Stimulated activated CD4-positive, alpha-beta T cell treated with anti-CD3 and anti-CD28 coated beads, Interleukin-4, amount 100 ng/mL, for 1 hour (primary cell): ENCODE measurements around the gene OTOF.

ENCODE experiments used
- DNase-seq: peaks from one replicate; pipeline ENCODE4 v3.0.0-alpha.2; 2020

The OTOF gene

DNA sequence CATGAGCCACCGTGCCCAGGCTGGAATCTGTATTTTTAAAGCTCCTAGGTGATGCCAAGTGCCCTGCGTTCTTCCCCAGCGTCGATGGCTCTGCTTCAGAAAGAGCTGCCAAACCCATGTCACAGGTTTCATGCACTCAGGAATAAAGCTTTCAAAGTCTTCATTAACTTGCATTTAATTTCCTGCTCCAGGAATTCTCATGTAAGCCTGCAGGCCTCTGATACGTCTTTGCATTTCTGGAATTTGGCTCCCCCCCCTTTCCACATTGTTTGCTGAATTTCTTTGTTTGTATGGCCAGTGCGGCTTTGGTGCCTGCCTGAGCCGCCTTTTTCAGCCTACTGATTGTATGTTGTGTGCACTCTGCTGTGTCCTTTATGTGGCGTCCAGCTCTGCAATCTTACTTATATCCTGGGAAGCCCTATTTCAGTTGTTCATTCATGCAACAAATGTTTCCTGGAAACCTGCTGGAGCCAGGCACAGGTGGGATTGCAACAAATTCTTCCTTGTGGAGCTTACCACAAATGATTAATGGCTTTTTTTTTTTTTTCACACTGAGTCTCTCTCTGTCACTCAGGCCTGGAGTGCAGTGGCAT lies 17.9 kb upstream of the OTOF start:
- no peak for DNase-seq

DNA sequence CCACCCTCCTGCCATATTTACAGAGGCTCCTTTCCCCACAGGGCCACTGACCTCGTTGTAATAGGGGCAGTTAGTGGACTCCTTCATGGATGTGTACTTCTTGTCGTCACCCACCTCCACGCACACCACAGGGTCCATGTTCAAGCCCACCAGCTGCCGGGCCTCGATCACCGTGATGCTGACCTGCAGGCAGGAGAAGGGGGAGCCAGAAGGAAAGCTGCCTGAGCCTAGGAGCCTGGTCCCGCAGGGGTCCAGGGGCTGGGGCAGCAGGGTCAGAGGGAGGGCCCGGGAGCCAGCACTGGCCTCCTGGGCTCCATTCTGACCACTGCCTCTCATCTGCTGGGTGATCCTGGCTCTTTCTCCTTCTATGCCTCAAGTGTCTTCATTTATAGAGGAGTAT lies 17.0 kb upstream of the OTOF start:
- DNase-seq: no peak

- DNase-seq: no peak
These were observed 16.3 kb upstream of the OTOF start for GRCh38 chr2:26494199-26494598.

GRCh38 chr2:26493566-26493965 lies 15.6 kb upstream of the OTOF start:
- no peak for DNase-seq

DNA sequence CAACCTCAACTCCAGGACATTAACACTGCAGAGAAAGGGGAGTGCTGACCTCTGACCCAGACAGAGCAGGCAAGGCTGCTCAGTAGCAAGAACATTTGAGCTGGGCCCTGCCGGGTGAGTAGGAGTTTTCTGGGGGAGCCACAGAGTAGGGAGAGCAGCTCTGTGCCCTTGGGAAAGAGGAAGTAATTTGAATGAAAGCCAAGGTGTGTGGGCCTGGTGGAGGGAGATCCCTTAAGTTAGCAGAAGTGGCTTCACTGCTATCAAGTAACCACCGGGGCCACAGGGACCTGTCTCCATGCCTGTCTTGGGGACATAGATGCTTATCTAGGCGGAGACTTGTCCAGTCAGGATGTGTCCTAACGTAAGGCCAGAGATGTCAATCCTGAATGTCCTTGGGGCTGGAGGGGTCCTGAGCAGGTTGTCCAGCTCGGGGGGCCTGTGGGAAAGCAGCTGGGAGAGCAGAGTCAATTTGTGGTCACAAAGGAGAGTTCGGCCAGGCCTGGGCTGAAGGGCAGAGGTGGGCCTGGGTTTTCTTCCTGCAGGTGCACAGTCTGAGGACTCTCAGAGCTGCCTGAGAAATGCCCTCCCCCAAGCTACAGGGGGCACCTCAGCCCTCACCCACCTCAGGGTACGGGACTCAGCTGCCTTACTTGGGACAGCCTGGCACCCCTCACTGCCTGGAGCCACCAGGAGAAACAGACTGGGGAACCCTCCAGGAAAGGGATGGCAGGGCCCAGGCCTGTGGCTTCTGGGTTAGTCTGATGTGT lies 15.0 kb upstream of the OTOF start:
- DNase-seq: no peak

GRCh38 chr2:26491563-26492167 lies 13.7 kb upstream of the OTOF start:
- DNase-seq: no peak

DNA sequence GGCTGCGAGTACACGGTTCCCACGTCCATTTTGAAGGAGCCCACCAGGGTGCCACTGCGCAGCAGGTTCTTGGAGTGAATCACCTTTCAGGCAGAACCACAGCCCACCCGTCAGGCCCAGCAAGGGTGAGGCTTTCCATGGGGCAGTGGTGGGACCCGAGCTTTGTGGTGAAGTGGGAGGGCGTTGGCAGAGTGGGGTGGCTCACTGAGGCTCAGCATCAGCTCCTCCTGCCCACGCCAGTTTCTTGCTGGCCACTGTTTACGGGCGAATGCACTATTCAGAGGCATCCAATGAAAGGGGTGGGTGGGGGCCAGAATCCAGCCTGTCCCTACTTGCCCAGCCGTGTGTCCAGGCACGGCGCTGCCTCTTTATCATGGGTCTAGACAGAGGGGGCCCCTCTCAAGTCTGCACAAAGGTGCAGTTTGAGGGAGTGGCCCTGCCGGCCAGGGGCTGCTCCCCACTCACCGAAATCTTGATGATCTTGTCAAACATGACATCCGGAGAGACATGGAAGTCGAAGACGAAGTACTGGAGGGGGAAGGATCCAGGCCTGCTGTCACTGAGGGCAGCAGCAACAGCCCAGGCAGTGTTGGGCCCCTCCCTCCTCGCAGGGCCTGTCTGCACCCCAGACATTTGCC lies 11.4 kb upstream of the OTOF start:
- no peak for DNase-seq

GRCh38 chr2:26488463-26489212 lies 10.7 kb upstream of the OTOF start:
- no peak for DNase-seq

DNA sequence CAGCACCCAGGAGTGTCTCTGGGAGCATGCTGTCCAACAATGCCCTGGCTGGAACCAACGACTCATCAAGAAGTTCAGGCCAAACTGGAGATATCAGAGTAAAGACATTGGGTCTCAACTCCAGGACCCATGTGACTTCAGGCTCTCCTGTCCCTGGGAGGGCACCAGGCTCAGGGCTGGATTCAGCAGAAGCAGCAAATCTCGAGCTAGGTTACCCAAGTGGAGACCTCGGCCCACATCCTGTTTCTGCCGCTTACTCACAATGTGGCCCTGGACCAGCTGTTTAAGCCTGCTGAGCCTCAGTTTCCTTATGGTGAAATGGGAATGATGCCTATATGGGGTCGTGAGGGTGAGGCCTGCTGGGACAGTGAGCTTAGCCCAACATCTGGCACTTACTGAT lies 9.3 kb upstream of the OTOF start:
- DNase-seq: no peak

DNA sequence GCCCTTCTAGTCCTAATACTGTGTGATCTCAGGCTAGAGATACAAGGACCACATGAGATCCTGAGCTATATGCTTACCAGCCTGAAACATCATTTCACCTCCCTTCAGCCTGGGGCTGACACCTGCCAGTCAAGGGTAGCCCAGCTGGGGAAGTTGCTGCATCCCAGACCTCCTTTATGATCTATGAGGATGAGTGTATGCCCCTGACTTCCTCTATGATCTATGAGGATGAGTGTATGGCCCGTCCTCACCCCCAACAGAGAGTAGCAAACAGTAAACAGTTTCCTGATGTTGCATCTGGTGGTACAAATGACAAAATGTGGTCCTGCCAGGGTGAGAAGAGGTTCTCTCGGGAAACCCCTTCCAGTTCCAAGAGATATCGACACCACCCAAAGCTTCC lies 8.9 kb upstream of the OTOF start:
- no peak for DNase-seq

- DNase-seq: no peak
These were observed 7.9 kb upstream of the OTOF start for GRCh38 chr2:26485725-26486418.

- DNase-seq: no peak
These were observed 7.2 kb upstream of the OTOF start for GRCh38 chr2:26485099-26485498.

DNA sequence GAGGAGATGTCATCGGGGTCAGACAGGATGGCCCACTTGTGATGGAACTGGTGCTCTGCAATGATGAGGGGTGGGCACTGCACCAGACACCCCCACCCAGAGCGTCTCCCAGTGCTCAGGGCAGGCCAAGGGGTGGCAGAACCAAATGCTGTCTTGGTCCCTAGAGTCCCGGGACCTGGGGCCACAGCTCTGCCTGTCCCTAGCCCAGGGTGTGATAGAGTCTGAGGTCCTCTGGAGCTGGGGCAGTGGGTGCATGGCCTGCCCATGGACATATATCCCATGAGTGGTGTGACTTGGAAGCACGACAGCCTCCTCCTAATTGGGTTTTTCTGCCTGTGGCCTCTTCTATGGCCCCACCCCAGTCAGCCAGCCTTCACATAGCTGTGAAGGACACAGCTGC lies 6.7 kb upstream of the OTOF start:
- DNase-seq: no peak

- DNase-seq: no peak
These were observed 6.1 kb upstream of the OTOF start for GRCh38 chr2:26483957-26484565.

- DNase-seq: no peak
These were observed 5.6 kb upstream of the OTOF start for GRCh38 chr2:26483516-26483915.

DNA sequence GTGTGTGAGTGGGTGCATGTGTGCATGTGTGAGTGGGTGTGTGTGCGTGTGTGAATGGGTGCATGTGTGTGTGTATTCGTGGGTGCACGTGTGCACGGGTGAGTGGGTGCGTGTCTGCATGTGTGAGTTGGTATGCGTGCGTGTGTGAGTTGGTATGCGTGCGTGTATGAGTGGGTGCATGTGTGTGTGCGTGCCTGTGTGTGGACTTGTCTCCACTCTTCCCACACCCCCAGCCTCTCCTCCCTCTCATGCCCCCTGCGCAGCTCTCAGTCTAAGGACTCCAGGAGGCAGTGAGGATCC lies 5.1 kb upstream of the OTOF start:
- DNase-seq: no peak

DNA sequence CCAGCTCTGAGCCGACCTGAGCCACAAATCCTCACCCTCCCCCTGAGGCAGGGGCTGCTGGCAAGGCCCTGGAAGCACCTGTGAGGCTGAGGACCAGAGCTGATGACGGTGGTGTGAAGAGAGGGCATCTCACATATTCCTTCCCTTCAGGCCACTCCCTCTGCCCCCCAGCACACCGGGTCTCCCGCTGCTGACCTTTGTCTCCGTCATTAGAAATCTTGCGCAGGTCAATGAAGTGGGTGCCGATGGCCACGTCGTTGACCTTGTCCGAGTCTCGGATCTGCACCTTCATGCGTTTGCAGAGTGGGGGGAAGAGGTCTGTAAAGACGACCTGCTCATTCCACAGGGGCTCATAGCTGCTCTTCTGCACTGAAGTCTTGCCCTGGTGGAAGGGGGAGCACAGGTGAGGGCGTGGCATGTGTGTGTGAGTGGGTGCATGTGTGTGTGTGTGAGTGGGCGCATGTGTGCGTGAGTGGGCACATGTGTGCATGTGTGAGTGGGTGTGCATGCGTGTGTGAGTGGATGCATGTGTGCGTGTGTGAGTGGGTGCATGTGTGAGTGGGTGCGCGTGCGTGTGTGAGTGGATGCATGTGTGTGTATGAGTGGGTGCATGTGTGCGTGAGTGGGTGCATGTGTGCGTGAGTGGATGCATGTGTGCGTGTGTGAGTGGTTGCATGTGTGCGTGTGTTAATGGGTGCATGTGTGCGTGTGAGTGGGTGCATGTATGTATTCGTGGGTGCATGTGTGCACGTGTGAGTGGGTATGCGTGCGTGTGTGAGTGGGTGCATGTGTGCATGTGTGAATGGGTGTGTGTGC lies 4.5 kb upstream of the OTOF start:
- no peak for DNase-seq

DNA sequence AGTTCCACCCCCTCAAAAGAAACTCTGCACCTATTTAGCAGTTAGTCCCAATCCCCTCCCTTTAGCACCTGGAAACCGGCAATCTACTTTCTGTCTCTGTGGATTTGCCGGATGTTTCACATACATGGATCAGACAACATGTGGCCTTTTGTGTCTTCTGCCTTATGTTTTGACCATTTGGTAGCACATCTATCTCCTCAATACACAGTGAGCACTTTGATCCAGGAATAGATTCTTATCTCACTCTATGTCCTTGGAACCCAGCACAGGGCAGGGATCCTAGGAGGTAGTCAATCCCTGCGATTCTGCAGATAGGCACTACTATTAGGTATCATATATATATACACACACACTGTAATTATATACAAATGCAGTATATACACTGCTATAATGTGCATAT lies 3.8 kb upstream of the OTOF start:
- no peak for DNase-seq

- no peak for DNase-seq
These were observed 2.9 kb upstream of the OTOF start for GRCh38 chr2:26480566-26481423.

- no peak for DNase-seq
These were observed 2.1 kb upstream of the OTOF start for GRCh38 chr2:26479789-26480565.
